Inflammatory macrophage treated with lipopolysaccharide for 1 hour (primary cell): ENCODE measurements around the gene BOK.
A peak's percentile ranks its signal among the peaks of the same experiment; 100 is the strongest.

Experiments
- DNase-seq, 2 donors: peaks; one replicate each; pipeline ENCODE4 v3.0.0-alpha.2; 2020 to 2022

The BOK gene

GRCh38 chr2:241539616-241540374 is 18.8 kb upstream of the BOK start:
- DNase-seq: no peak

GRCh38 chr2:241540401-241540770 is 18.2 kb upstream of the BOK start:
- no peak for DNase-seq

DNA sequence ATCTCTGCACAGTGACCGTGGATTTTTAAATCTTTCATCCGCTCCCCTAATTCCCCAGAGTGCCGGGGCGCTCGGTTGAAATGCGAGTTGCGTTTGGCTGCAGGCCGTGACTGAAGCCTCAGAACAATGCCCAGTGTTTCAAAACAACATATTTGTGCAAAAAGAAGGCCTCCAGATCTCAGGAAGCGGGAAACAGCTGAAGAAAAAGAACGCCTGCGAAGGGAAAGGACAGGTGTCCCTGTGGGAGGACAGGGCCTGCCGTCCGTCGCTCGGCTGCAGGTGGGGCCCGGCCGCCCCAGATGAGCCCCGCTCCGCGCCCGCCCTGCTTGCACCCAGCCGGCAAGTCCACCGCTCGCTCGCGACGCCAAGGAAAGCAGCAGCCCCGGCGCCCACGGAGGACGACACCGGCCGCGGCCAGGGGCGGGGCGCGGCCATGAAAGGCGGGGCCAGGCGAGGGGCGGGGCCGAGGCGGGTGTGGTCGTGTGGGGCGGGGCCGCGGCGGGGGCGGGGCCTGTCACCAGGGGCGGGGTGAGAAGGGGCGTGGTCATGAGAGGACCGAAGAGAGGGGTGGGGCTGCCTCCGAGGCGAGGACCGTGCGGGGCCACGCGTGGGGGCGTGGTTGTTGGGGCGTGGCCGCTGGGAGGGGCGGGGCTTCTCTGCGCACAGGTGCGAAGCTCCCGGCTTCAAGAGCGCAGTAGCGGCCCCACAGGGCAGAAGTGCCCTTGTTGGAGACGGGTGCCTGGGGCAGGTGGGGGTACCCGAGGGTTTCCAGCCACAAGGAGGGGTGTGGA is 17.6 kb upstream of the BOK start:
- DNase-seq: peak; percentile 37 to 72

GRCh38 chr2:241541564-241542277 is 16.8 kb upstream of the BOK start:
- DNase-seq: no peak

GRCh38 chr2:241542278-241542605 is 16.3 kb upstream of the BOK start:
- no peak for DNase-seq

DNA sequence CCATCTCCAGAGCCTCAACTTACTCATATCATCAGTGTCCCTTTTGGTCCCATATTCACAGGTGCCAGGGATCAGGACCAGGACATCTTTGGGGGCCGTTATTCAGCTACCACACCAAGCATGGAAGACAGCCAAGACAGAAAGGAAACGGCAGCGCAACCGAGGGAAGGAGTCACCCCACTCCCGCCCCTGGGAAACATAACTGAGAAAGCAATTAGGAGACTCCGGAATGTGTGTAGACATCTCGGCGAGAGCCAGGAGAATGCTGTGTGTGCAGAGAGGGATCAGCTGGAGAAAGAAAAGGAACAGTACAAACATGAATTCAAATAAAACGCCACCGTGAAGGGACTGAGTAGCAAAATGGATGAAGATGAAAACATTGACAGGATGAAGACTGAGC is 13.4 kb upstream of the BOK start:
- no peak for DNase-seq

DNA sequence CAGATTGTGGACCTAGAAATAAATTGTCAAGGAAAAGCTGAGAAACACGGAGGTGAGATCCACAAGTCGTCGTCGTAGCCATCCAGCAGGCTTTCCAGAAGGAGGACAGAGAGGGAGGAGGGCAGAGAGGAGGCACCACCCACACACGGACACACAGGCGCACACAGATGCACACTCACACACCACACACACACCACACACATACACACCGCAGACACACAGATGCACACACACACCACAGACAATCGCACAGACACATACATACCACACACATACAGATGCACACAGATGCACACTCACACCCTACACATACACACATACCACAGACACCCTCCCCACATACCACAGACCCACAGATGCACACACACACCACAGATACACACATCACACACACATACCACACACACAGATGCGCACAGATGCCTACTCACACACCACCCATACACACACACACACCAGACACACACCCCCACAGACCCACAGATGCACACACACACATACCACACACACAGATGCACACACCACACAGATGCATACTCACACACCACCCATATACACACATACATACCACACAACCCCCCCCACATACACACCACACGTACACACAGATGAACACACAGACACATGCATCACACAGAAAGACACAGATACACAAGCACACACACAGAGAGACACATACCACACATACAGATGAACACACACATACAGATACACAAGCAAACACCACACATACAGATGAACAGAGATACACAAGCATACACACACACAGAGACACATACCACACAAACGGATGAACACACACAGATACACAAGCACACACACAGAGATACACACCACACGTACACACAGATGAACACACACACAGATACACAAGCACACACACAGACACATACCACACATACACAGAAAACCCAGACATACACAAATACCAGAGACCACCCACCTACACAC is 12.7 kb upstream of the BOK start:
- DNase-seq: no peak

DNA sequence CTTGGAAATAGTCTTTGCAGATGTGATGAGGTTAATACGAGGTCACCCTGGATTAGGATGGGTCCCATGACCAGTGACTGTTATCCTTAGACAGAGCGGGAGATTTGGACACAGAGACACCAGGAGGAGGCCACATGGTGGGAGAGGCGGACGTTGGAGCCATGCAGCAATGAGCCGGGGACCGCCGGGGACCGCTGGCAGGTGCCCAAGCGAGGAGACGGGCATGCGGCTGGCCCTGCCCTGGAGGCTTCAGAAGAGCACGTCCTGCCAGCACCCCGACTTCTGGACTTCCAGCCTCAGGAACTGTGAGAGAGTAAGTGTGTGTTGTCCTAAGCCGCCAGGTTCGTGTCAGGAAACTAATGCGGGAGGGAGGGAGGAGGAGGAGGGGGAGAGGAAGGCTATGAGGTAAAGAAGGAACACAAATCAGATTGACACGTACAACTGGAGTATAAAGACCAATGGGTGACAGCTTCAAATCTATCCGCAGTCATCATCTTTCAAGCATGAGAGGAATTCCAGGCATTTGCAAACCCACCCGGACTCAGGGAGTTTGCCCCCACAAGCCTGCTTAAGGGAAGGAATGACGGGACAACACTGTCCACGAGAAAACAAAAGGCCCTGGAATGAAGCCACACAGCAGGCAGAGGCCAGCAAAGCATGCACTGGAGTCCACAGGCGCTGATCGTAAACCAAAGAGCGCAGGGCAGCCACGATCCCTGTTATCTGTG is 11.6 kb upstream of the BOK start:
- DNase-seq: no peak

- DNase-seq: no peak
Measured at GRCh38 chr2:241547781-241548450, 10.6 kb upstream of the BOK start.

GRCh38 chr2:241548451-241548835 is 10.1 kb upstream of the BOK start:
- DNase-seq: no peak

DNA sequence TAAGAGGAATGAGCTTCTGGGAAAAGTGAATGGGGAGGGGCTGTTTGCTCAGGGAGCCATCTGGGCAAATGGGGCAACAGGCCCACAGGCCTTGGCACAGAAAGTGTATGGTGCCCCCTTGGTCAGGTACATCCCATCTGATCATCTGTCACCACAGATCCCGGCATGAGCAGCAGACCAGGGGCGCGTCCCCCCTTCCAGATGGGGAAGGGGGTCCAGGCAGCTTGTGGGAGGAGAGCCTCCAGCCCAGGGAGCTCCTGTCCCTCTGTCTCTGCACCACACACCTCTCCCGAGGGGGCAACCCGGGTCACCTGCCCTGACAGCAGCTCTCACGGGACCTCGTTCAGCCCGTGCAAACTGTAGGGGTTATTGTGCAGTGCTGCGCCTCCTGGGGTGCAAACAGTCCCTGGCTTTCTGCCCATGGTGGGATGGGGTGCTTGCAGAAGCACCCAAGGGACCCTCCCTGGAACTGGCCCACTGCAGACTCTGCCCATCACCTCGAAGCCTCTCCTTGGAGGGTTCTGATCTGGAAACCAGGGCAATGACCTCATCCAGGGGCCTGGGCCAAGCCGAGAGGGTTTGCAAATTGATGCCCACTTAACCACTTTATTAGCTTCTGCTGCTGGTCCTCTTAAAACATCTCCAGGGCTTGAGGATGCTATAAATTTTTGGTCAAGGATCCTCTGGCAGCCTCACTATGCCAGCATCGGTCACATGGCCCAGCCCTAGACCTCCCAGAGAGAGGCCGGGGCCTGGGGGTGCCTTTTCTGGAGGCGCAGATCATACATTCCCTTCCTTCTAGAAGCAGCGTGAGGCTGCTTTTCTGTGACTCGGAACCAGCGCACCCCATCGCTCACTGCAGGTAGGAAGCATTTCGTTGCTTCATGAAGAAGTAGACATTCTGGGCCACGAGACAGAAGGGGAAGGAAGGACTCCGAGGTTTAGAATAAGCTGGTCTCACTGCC is 7.6 kb upstream of the BOK start:
- DNase-seq: no peak

DNA sequence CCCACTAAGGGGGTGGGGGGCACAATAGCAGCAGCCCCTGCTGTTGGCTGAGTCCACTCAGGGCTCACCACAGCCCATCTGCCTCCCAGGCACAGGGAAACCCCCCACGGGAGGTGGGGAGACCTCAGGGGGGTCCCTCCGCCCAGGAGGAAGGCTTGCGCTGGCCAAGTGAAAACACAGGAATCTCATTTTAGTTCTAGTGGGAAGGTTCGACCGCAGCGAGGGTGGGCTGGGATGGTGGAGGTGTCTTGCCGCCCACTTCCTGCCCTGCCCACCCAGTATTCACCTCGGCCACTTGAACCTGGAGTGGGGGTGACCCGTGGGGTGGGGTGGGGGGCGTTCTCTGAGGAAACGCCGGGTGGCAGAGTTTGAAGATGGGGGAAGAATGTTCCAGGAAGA is 6.9 kb upstream of the BOK start:
- DNase-seq: no peak

DNA sequence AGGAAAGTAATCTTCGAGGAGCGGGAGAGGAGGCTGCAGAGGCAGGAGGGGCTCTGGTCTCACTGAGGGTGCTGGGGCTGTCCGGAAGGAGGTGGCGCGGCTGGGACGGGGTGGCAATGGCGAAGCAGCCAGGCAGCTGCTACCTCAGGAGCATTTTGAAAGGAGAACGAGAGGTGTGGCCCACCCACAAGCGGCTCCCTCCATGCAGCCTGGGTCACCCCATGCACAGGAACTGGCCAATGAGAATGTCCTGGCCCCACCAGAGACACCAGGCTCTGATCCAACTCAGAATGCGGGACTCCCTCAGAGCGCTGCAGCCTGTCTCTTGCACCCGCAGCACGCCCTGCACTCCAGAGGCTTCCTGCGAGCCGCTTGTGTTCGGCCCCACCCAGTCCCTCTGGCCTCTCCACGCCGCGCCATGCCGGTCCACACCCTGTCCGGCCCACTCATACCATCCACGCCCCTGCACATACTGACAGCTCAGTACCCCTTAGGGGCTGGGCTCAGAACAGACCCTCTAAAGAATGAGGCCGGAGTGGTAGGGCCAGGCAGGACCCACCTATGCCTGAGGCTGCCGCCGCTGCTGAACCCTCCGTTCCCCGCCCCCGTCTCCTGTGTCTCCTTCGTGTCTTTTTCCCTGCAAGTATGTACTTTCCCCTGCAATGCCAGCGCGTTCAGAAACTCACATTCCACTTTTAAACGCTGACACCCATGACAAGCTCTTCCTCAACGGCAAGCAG is 6.4 kb upstream of the BOK start:
- no peak for DNase-seq

- no peak for DNase-seq
Measured at GRCh38 chr2:241553512-241553830, 5.1 kb upstream of the BOK start.

DNA sequence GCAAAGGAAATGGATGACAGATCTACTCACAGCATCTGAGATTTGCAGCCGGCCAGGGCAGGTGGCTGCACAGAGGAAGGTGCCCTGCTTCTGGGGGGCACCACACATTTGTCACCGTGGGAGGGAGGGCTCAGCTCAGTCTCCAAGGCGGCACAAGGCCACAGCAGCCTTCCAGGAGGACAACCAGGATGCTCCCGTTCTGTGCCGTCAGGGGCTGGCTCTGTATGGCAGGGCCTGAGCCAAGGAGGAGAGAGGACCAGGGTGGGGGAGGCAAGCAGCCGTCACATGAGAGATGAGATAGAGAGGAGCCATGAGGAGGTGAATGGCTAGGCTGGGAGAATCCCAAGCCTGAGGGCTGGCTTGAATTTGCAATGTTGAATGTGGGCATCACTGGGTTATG is 4.6 kb upstream of the BOK start:
- no peak for DNase-seq

- no peak for DNase-seq
Measured at GRCh38 chr2:241554610-241555322, 3.8 kb upstream of the BOK start.

GRCh38 chr2:241555711-241556110 is 2.8 kb upstream of the BOK start:
- no peak for DNase-seq

GRCh38 chr2:241556746-241557145 is 1.8 kb upstream of the BOK start:
- no peak for DNase-seq
